NCI-H748 (cell line): Measurements from ENCODE around the gene CMYA5.
"Not testable (repeated sequence)": the region's sequence is repeated elsewhere in the genome, so short reads cannot be mapped to it uniquely, and the experiment has no call there.

ENCODE experiments used
- DNase-seq: peaks from one replicate; lab custom pipeline; 2025; ENCODE audit not compliant: unreplicated experiment; lab: John Stamatoyannopoulos, UW

The CMYA5 gene

DNA sequence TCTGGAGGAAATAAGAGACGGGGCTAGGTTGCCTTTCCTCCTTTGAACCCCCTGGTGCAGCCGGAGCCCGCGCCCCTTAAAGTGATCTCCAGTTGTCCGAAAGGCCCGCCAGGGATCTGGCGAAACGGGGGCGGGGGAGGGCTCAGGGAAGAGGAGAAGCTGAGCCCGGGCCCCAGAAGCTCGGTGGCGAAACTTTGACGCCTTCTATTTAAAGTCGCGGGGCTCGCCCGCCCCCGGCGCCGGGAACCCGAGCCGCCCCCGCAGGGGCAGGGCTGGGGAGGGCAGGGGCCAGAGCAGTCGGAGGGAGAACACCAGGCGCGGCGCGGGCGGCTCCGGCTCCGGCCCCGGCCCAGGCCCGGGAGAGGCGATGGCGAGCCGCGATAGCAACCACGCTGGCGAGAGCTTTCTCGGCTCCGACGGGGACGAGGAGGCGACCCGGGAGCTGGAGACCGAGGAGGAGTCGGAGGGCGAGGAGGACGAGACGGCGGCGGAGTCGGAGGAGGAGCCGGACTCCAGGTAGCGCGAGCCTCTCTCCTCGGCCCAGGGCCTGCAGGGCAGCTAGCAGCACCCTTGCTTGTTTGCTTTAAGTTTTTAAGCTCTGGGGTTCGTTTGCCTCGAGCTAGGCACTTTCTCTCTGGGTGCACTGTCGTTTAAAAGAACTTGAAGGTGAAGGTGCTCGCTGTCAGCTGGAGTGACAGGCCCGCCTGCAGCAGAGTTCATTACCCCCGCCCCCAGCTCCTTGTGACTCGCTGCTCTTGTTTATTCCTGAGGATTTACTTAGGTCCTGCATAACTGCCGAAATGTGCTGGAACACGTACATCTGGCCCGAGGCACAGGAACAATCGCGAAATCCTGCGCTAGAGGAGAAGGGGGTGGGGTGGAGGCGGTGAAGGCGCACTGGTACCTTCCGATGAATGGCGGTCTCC is at the start of gene CMYA5:
TSS of gene CMYA5 (plus strand) at position 296 of the 926 bp plus-strand sequence. CDS start at position 368, 72 bp downstream.
- no peak for DNase-seq

DNA sequence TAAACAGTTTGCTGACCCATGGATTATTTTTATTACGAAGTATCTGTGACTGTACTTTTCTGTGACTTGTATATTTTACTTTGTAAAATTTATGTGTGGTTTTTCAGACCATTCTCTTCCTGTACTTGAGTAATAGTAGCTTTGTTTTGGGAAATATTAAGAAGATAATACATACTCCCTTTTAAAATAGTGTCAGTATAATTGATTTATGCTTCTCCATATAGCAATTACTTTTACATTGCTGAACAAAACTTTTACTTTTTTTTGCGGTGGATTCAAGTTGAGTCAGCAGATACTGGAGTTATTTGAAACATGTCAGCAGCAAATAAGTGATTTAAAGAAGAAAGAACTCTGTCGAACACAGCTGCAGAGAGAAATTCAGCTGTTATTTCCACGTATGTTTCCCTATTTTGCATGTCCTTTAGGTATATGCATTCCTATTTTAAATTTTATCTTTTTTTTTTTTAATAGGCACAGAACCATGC is 49.0 kb upstream of the CMYA5 start:
- DNase-seq: no peak

DNA sequence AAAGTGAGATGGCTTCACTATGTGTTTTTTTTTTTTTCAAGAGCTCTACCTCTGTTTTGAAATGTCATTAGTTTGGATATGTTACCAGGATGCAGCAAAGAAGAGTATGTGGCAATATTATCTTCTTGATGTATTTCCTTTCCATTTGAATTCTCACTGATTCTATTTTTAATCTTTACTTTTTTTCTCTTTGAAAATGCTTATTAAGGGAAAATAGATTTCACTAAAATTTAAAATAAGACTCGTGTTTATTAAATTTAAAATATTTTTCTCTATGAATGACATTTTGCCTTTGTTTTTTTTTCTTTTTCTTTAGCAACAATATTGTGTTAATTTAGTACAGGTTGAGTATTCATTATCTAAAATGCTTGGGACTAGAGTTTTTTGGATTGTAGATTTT is 48.2 kb upstream of the CMYA5 start:
- DNase-seq: no peak

DNA sequence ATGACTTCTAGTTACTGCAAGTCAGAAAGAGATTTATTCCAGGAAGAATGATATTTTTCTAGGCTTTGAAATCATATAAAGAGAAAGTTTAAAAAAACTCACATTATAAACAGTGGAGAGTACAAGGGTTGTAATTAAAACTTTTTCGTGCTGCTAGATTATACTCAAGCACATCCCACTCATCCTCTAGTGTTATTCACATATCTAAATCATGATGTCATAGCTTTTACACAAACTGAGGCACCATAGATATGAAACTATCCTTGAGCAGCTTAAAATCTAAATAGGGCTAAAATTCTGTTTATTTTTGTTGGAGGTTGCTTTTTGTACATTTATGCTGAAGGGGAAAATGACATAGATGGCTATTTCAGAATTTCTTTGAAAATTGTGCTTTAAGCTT is 47.4 kb upstream of the CMYA5 start:
- DNase-seq: no peak

DNA sequence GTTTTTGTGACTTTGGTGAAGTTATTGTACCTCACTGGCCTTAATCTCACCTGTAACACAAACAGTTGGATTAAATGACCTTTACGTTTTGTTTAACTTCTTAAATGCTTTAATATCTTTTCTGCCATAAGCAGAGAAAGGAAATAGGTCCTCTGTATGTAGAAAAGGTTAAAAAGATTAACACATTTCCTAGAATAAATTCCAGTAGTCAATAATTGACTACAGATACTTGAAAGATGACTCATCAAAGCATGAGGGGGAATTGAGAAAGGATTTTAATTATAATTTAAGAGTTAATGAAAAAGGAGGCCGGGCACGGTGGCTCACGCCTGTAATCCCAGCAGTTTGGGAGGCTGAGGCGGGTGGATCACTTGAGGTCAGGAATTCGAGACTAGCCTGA is 35.8 kb upstream of the CMYA5 start:
- no peak for DNase-seq

DNA sequence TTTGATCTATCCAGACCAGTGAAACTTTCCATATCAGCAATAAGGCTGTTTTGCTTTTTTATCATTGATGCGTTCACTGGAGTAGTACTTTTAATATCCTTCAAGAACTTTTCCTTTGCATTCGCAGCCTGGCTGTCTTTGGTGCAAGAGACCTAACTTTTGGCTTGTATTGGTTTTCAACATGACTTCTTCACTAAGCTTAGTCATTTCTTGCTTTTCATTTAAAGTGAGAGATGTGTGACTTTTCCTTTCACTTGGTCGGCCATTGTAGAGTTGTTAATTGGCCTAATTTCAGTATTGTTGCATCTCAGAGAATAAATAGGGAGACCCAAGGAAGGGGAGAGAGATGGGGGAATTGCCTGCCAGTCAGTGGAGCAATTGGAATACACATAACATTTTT is 26.4 kb upstream of the CMYA5 start:
- DNase-seq: no peak

DNA sequence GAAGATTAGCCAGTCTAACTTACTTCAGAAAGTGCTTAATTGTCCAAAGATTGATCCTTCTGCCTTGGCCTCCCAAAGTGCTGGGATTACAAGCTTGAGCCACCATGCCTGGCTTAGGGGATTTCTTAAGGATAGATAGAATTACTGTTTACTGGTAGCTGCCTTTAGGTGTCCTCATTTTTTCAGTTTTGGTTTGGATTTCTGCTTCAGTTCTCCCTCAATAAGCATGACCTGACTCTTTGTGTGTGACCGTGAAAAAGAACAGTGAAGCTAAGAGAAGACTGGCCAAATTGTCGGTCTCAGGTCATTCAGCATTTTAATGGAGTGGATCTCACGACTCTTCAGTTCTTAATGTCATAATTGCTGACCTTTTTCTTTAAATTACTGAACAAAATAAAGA is 22.9 kb upstream of the CMYA5 start:
- DNase-seq: no peak

DNA sequence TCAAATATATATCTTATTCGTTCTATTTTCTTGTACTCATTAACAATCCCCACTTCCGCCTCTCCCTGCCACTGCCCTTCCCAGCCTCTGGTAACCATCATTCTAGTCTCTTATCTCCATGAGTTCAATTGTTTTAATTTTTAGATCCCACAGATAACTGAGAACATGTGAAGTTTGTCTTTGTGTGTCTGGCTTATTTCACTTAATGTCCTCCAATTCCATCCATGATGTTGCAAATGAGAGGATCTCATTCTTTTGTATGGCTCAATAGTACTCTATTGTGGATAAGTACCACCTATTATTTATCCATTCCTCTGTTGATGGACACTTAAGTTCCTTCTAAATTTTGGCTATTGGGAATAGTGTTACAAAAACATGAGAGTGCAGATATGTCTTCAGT is 17.2 kb upstream of the CMYA5 start:
- DNase-seq: no peak

DNA sequence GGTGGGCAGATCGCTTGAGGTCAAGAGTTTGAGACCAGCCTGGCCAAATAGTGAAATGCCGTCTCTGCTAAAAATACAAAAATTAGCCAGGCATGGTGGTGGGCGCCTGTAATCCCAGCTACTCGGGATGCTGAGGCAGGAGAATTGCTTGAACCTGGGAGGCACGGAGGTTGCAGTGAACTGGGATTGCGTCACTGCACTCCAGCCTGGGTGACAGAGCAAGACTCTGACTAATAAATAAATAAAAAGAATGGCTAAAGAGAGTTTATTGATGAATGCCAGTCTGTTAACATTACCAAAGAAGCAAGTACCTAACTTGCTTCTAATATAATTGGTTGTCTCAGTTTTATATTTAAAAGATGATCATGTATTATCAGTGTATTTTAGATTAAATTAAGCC is 13.3 kb upstream of the CMYA5 start:
- not testable (repeated sequence) for DNase-seq

DNA sequence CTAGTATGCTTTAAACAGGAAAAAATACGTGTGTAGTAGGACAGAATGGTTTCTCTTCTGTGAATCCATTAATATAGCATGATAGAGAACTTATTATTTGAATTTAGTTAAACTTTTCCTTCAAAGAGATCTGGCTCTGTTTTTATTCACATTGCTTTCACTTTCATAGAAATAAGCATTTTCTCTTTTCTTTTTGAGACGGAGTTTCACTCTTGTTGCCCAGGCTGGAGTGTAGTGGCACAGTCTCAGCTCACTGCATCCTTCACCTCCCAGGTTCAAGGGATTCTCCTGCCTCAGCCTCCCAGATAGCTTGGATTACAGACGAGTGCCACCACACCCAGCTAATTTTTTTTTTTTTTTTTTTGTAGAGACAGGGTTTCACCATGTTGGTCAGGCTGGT is 7.5 kb upstream of the CMYA5 start:
- not testable (repeated sequence) for DNase-seq

DNA sequence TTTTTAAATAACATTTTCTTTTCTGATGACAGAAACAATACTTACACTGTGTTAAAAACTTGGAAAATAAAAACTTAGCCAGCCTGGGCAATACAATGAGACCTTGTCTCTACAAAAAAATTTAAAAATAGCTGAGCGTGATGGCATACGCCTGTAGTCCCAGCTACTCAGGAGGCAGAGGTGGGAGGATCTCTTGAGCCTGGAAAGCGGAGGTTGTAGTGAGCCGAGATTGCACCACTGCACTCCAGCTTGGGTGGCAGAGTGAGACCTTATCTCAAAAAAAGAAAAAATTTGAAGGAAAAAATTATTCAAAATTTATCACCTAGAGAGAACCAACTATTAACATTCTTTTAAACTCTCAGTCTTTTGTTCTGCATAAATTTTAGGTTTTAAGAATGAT is 4.9 kb upstream of the CMYA5 start:
- DNase-seq: no peak

DNA sequence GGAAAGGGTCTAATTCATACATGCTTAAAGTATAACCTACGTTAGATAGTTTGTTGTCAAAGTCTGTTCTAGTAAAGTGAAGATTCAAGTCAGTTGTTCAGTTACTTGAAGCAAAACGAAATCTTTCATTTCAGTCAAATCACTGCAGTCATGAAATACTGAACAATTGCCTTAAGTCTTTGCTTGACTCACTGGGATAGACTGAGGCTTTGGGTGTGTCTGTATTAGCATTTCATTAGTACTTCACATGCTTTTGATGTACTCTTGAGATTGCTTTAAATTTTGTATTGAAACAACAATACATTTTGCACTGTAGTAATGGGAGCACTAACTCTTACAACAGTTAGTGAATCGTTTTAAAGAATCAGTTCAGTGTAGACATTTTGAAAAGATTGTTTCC is 4.0 kb upstream of the CMYA5 start:
- no peak for DNase-seq

DNA sequence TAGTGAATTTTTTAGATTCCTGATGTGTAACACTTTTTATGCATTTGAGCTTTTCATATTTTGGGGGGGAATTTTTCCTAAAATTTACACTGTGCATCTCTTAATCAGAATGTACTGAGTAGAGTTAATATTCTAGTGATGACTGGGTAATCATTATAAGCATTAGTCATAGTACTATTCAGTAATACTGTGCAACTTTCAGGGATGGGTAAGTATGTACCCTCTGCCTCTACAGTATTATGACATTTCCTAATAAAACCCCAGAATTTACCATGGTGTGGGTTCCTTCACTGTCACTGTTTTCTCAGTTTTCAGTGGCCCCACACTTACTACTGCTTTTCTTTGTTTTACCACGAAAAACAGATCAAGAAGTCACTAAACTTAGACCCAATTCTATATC is 2.8 kb upstream of the CMYA5 start:
- no peak for DNase-seq

DNA sequence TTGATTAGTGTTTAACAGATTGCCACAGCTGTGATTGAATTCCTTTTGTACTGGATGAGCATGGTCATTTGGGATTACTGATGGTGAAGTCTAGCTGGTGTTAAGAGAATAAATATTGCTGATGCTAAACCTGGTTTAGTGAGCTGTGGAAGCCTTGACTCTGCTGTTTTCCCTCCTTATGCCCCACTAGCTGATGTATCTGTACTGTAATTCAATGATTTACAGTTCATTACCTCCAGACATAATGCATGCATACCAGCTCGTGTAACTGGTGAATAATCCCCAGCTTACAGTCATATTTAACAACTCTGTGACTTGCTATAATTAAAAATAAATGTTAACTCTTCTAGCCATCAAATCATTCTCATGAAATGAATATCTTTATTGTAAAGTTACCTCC is 1.7 kb upstream of the CMYA5 start:
- no peak for DNase-seq

DNA sequence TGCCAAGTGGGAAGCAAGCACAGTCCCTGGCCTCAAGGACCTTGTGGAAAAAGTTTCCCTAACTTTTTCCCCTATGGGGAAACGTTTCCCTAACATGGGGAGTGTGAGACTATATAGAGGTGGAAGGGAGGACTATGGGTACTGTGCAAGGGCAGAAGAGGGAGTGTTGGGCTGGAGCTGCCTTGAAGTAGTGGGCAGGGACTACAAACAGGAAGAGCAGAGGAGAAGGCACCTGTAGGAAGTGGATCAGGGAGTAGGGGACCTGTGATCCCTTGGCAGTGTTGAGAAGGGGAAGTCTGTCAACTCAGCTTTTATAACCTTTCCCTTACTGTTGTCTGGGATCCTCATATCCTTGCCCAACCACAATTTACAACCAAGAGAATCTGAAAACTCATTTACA is 1.4 kb downstream of the CMYA5 start:
- DNase-seq: no peak

DNA sequence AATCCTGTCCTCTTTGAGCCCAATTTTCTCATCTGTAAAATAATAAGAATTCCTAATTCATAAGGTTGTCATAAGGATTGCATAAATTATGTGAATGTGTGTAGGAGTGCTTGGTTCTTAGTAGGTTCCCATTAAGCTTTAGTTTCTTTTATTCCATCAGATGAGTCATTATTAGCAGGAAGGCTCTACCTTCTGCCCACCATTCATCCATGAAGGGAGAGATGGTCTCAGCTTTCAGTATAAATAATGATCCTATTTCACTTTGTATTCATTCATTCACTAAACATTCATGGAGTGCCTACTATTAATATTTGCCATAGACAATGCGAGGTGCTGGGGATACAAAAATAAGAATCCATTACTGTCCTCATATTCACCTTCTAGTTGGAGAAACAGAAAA is 3.0 kb downstream of the CMYA5 start:
- peak; percentile 33 for DNase-seq

DNA sequence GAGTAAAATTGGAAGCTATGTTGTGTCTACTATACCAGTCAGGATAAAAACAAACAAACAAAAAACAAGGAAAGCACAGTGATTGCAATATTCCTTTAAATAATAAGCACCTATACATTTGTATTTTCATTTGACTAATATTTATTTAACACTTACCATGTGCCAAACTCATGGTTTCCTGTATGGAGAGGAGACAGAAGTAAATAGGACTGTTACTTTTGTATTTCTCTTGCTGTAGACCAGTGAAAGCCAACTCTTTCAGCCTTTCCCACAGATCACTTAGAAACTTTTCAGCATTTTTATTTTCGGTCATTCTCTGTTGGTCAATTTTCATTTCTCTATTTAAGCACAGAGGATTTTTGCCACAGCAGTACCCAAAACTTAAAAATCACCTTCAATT is 4.5 kb downstream of the CMYA5 start:
- DNase-seq: no peak

DNA sequence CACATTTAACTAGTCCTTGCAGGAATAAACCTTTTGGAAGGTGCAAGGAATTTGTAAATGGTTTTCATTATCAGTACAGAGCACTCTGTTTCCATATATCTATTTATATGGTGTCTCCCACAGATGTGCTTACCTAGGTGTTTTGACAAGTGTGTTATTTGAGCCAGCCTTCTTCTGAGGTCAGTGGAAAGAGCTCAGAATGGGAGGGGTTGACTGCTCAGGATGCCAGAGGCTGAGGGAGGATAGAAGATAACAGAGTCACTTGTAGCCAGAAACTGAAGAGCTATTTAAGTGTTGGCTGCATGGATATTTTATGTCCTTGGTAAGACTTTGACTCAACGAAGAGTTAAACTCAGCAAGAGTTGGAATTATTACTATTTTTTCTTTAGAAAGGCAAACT is 5.0 kb downstream of the CMYA5 start:
- no peak for DNase-seq

DNA sequence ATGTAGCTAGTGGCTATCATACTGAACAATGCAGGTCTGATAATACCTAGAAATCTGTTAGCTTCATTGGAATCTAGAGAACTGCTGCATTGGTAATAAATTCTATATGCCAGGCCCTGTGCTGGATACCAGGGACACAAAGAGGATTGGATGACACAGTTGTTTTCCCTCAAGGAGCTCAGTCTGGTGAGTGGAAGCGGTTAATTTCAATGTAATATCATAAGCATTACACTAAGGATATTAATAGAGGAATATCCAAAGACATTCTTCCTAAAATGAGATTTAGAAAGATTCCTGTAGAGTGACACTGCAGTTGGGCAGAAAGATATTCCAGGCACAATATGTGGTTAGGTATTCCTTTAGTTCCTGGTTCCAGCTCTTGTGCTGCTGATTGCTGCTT is 5.9 kb downstream of the CMYA5 start:
- no peak for DNase-seq

DNA sequence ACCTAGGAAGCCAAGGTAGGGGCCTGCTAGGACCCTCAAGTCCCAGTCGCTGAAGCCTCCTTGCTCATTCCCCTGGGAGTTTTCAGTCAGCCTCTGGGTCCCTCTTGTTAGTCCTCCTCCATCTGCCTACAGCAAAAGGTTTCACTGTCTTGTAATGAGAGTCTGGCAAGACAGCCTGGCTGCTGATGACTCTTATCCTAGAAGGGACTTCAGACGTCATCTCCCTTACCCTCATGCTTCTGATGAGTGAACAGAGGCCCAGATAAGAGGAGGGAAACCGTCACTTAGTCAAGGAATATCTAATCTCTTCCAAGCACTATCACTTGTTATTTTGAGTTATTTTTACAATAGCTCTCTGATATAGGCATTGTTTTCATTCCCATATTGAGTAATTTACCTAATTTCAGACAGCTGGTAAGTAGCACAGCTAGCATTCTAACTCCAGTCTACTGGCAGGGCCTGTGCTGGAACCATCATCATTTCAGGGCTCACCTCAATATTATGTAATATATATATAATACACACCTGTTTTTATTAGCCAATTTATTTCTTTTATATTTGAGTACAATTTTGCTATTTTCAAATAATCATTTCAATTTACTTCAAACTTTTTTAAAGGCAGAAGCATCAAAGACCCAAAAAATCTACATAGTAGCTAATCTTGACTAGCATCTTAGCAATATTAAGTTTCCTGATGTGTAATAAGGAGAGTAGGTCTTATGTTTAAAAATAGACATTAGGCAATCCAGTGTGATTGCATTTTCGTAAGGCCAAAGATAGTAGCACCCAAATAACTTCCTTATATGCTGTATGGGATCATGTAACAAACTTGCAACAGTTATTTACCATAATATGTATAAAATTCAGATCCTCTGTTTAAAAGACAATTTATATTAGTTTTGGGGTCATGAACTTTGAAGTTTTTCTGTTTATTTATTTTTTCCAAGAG is 7.9 kb downstream of the CMYA5 start:
- DNase-seq: no peak

DNA sequence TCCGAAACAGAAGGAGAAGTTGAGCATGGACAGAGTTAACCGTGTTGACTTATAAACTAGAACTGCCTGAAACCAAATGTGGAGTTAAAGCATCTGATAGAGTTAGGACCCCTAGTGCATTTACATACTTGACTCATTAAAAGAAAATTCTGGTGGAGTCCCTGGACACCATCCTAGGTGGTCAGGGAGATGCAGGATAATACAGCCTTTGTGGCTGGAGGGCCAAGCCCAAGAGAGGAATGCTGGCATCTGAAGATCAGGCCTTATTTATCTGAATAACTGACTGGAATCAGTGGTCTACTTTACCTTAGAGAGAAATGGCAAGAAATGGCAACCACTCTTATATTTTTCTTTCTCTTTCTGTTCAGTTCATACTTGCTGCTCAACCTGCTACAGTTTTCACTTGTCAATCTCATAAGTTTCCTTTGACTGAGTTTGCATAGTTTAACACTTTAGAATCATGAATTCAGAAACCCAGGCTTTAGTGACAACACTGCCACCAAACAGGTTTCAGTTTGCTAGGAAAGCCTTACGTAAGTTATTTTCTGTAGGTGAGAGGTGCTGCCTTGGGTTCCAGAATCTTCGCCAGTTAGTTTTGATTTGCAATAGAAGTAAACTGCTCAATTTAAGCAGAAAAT is 10.2 kb downstream of the CMYA5 start:
- no peak for DNase-seq
